ENCODE measurements around the gene HTRA2.

HTRA2 gene

GRCh38 chr2:74500578-74500946 is 29.2 kb upstream of the HTRA2 start:
- no peak for DNase-seq

GRCh38 chr2:74501335-74502071 is 28.2 kb upstream of the HTRA2 start:
- no peak for DNase-seq

GRCh38 chr2:74502147-74502719 is 27.5 kb upstream of the HTRA2 start:
- no peak for DNase-seq

GRCh38 chr2:74502720-74503505 is 26.8 kb upstream of the HTRA2 start:
- no peak for DNase-seq

GRCh38 chr2:74503506-74504475 is 25.9 kb upstream of the HTRA2 start:
- no peak for DNase-seq

- DNase-seq: no peak
Measured at GRCh38 chr2:74504591-74504990, 25.1 kb upstream of the HTRA2 start.

GRCh38 chr2:74505448-74506246 is 24.1 kb upstream of the HTRA2 start:
- no peak for DNase-seq

GRCh38 chr2:74507145-74507925 is 22.4 kb upstream of the HTRA2 start, which contains the start of gene PCGF1:
Gene PCGF1 (minus strand): TSS chr2:74507695. CDS start chr2:74507668, 27 bp downstream.
- DNase-seq: peak; percentile 94 to 100 (median 100)

- DNase-seq: peak in 1 of 3 experiments; percentile 94
Measured at GRCh38 chr2:74507926-74508520, 21.7 kb upstream of the HTRA2 start.

GRCh38 chr2:74510272-74510671 is 19.5 kb upstream of the HTRA2 start:
- no peak for DNase-seq

GRCh38 chr2:74511104-74511989 is 18.4 kb upstream of the HTRA2 start:
- DNase-seq: no peak

- no peak for DNase-seq
Measured at GRCh38 chr2:74512744-74513604, 16.8 kb upstream of the HTRA2 start.

- DNase-seq: peak in 2 of 3 experiments; percentile 60 to 65
Measured at GRCh38 chr2:74513605-74514367, 15.9 kb upstream of the HTRA2 start.

- DNase-seq: peak in 2 of 3 experiments; percentile 58 to 65
Measured at GRCh38 chr2:74514368-74515270, 15.1 kb upstream of the HTRA2 start, which contains the start of gene TLX2. Gene TLX2 (plus strand): TSS chr2:74514450. CDS start chr2:74514807, 357 bp downstream.

GRCh38 chr2:74515271-74515980 is 14.3 kb upstream of the HTRA2 start:
- no peak for DNase-seq

All from NCI-H1417 (cell line).